Measurements from ENCODE around the gene NT5DC1. TPM values are rescaled to one million over a fixed set of nuclear protein-coding genes. Genes with fewer than 3 reads are reported as not detected.

Gene NT5DC1
- total RNA-seq, 2 experiments from 2014 or later, result 48.3 to 49.4 TPM

DNA sequence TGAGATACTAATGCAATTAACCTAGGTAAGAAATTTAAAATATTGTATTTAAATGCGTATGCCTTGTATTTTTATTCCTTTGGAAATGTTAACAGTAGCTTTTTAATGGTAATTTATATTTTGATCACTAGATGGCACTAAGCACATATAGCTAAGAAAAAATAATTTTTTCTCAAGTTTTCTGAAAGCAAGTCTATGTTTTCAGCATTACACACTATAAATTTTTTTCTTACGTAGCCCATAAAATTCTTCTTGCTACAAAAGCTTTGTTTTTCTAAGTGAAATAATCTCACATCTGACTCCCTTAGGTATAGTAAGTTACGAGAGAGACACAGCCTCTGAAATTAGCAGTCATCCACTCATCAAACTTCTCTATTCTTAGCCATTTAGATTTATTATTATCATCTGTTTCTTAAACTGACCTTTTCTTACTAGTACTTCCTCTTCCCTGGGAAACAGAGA is 117.5 kb downstream of the NT5DC1 start:
- H3K4me1 Mint-ChIP-seq, result no peaks in the 10 kb centered on the region
- H3K9me3 Mint-ChIP-seq, result no peaks in the 10 kb centered on the region
- H3K4me3 Mint-ChIP-seq, result no peak overlapping the region
- H3K36me3 Mint-ChIP-seq (ENCODE audit: low read depth), result no peaks in the 10 kb centered on the region
- no peaks in the 10 kb centered on the region for H3K27me3 Mint-ChIP-seq
- POLR2A ChIA-PET, result interaction anchor here (1.4 kb wide), 1 partner anchor 61 kb away, joined by 4 read pairs; no protein-coding TSS in a partner anchor
- no peak for DNase-seq
- H3K27ac Mint-ChIP-seq, result no peak overlapping the region
- CTCF ChIA-PET, result interaction anchor here (0.7 to 2.2 kb wide), 13 partner anchors 9 to 314 kb away, joined by 3 to 10 read pairs (median 4); partner anchors contain the start of genes NT5DC1 and TSPYL4

DNA sequence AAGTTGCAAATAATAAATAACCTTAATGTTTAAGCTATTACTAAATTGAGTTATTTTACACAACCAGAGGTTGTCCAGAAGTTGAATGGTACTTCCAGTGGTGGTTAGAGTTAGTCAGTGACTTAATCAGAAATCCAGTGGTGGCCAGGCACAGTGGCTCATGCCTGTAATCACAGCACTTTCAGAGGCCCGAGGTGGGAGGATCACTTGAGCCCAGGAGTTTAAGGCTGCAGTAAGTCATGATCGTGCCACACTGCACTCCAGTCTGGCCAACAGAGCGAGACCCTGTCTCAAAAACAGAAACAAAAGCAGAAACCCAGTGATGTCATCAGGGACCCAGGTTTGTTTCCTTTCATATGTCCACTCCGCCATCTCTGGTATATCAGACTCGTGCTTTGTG is 118.2 kb downstream of the NT5DC1 start:
- ChIA-PET POLR2A (interaction anchor here (1.4 kb wide), 1 partner anchor 60 kb away, joined by 4 read pairs; no protein-coding TSS in a partner anchor), CTCF (interaction anchor here (1.1 to 1.9 kb wide), 6 partner anchors 9 to 69 kb away, joined by 3 to 6 read pairs (median 4); no protein-coding TSS in a partner anchor)
- H3K36me3 Mint-ChIP-seq (ENCODE audit: low read depth), result no peaks in the 10 kb centered on the region
- H3K27me3 Mint-ChIP-seq, result no peaks in the 10 kb centered on the region
- no peaks in the 10 kb centered on the region for H3K4me1 Mint-ChIP-seq
- H3K4me3 Mint-ChIP-seq, result no peak overlapping the region
- DNase-seq, result no peak
- no peaks in the 10 kb centered on the region for H3K9me3 Mint-ChIP-seq
- H3K27ac Mint-ChIP-seq, result no peak overlapping the region

DNA sequence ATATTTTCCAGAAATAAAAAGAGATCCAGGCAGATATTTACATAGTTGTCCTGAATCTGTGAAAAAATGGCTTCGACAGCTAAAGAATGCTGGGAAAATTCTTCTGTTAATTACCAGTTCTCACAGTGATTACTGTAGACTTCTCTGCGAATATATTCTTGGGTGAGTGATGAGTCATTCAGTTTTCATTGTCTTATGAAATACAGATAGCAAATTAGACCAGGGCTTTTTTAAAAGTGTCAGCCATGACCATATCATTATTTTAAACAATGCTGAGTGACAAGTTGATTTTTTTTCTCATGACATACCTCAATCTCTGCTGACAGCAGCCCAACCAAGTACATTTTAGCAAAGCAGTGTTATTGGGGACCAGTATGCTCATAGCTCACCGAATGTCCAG is 120.4 kb downstream of the NT5DC1 start:
- Mint-ChIP-seq H3K4me3 (no peak overlapping the region), H3K27me3 (no peaks in the 10 kb centered on the region), H3K4me1 (no peaks in the 10 kb centered on the region), H3K36me3 (ENCODE audit: low read depth) (no peaks in the 10 kb centered on the region), H3K9me3 (no peaks in the 10 kb centered on the region), H3K27ac (no peak overlapping the region)
- POLR2A ChIA-PET, result no interaction called here
- DNase-seq, result no peak
- CTCF ChIA-PET, result no interaction called here

DNA sequence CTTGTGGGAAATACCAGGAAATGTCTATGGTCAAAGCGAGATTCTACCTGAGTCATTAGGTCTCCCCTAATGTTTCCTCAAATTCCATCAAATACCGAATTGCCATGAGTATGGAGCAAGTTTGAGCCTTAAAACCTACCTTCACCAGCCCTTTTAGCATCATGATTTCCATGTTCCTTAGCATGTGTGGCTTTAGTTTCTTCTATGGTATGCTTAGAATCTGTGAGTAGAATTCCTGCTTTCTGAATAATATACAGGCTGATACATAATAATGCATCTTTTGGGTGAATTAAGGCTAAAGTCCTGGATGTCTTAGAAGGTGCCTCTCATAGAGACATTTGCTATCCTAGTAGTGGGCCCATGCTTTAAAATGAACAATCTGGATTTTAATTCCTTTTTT is 121.3 kb downstream of the NT5DC1 start:
- Mint-ChIP-seq H3K36me3 (ENCODE audit: low read depth) (no peaks in the 10 kb centered on the region), H3K4me3 (no peak overlapping the region), H3K27ac (no peak overlapping the region), H3K9me3 (no peaks in the 10 kb centered on the region), H3K4me1 (no peaks in the 10 kb centered on the region), H3K27me3 (no peaks in the 10 kb centered on the region)
- DNase-seq, result no peak
- ChIA-PET POLR2A (no interaction called here), CTCF (interaction anchor here (1.6 kb wide), 1 partner anchor 12 kb away, joined by 4 read pairs; no protein-coding TSS in a partner anchor)

DNA sequence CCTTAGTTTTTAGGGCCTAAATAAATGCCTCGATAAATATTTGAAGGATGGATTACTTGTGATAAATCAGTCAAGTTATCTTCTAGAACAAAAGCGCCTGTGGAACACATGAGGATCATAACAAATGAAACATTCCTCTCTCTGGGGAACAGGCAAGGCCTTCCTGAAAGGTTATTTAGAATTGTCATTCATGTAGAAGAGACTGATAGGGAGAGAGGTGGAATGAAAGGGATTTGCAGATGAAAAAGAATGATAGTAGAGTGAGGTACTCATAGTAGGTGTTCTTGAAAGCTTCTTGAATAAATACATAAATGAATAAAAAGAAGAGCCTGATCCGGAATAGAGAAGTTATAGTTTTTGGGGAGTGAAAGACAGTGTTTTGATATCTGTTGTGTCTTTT is 122.7 kb downstream of the NT5DC1 start:
- no peaks in the 10 kb centered on the region for H3K4me1 Mint-ChIP-seq
- ChIA-PET CTCF (interaction anchor here (0.7 to 1.6 kb wide), 2 partner anchors 9 to 13 kb away, joined by 3 to 4 read pairs; no protein-coding TSS in a partner anchor), POLR2A (no interaction called here)
- no peaks in the 10 kb centered on the region for H3K9me3 Mint-ChIP-seq
- no peak overlapping the region for H3K4me3 Mint-ChIP-seq
- H3K27me3 Mint-ChIP-seq, result no peaks in the 10 kb centered on the region
- no peak overlapping the region for H3K27ac Mint-ChIP-seq
- no peak for DNase-seq
- no peaks in the 10 kb centered on the region for H3K36me3 Mint-ChIP-seq (ENCODE audit: low read depth)

DNA sequence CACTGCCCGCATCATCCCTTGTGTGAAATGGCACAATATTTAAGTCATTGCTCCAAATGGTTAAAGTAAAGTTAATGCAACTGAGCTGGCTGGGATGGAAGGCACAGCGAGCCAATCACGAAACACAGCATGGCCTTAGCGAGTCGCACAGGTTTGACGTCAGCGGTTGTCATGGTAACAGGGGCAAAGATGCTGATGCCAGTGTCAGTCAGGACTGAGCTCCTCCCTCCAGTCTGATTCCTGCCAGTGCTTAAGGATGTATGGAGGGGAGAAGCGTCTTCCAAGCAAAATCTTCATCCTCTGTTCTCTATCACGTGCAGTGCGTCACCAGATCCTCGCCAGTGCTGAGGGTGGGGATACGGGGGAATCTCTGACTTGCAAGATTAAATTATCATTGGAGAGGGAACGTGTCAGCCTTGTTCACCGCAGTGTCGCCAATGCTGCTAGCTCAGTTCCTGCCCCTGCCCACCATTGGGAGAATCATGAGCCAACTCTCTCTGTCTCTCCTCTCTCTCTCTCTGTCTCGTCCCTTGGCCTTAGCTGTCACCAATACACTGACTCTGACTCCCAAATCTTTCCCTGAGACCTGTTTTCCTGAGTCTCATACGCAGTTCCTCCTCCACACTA is 128.7 kb downstream of the NT5DC1 start:
- Mint-ChIP-seq H3K9me3 (no peaks in the 10 kb centered on the region), H3K27me3 (no peaks in the 10 kb centered on the region), H3K4me1 (no peaks in the 10 kb centered on the region), H3K27ac (no peak overlapping the region), H3K36me3 (ENCODE audit: low read depth) (no peaks in the 10 kb centered on the region), H3K4me3 (no peak overlapping the region)
- POLR2A ChIA-PET, result no interaction called here
- CTCF ChIA-PET, result interaction anchor here (1.1 kb wide), 1 partner anchor 11 kb away, joined by 6 read pairs; no protein-coding TSS in a partner anchor
- peak; percentile 33 for DNase-seq

DNA sequence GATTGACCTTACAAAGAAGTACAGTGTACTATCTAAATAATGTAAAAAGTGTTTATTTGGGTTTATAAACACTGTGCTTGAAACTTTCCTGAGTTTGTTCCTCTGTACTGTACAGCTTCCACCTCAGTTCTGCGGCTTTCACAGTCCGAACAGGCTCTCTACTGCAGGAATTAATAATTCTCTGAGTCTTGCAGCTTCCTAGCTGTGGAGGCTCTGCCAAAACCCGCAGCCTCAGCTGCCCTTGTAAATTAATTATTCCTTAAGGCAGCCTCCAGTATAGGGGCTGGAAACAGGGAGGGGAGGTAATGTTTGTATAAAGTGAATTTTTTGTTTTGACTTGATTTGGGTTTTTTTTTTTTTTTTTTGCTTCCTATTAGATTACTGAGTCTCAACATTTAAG is 134.0 kb downstream of the NT5DC1 start:
- DNase-seq, result no peak
- Mint-ChIP-seq H3K4me3 (no peak overlapping the region), H3K9me3 (no peaks in the 10 kb centered on the region), H3K27me3 (no peaks in the 10 kb centered on the region), H3K4me1 (no peaks in the 10 kb centered on the region), H3K36me3 (ENCODE audit: low read depth) (no peaks in the 10 kb centered on the region), H3K27ac (no peak overlapping the region)
- ChIA-PET POLR2A (no interaction called here), CTCF (no interaction called here)

DNA sequence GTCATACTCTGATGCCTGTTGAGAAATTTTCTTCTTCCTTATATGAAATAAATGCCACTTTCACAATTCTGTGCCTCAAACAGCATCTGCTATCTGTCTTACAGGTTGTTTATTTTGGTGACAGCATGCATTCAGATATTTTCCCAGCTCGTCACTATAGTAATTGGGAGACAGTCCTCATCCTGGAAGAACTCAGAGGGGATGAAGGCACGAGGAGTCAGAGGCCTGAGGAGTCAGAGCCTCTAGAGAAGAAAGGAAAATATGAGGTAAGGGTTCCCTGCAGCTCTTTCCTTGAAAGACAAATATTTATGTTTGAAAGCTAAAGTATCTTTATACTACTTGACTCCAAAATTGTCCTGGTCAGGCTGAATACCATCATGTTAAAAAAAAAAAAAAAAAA is 137.4 kb downstream of the NT5DC1 start:
- Mint-ChIP-seq H3K27me3 (no peaks in the 10 kb centered on the region), H3K27ac (no peak overlapping the region), H3K4me3 (no peak overlapping the region), H3K9me3 (no peaks in the 10 kb centered on the region), H3K36me3 (ENCODE audit: low read depth) (no peaks in the 10 kb centered on the region), H3K4me1 (no peaks in the 10 kb centered on the region)
- ChIA-PET POLR2A (interaction anchor here (1.4 kb wide), 1 partner anchor 14 kb away, joined by 4 read pairs; no protein-coding TSS in a partner anchor), CTCF (interaction anchor here (1.1 kb wide), 1 partner anchor 30 kb away, joined by 8 read pairs; no protein-coding TSS in a partner anchor)
- DNase-seq, result no peak

DNA sequence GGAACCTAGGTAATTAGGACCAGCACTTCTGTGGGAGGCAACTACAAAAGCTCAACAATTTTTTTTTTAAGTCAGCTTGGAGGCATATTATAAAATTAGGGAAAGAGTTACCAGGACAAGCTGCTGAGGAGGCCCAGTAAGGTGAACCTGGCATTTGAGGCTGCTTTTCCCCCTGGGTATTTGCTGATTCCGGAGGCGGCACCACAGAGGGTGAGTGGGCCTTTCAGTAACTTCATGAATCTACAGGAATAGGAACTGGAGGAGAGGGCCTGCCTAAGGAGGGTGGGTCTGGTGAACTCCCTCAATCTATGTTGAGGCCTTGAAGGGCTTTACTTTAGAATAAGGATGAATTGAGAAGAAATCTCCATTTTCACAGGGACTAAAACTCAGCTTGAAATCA is 138.6 kb downstream of the NT5DC1 start:
- H3K36me3 Mint-ChIP-seq (ENCODE audit: low read depth), result peaks cover 2% of the 10 kb centered on the region

DNA sequence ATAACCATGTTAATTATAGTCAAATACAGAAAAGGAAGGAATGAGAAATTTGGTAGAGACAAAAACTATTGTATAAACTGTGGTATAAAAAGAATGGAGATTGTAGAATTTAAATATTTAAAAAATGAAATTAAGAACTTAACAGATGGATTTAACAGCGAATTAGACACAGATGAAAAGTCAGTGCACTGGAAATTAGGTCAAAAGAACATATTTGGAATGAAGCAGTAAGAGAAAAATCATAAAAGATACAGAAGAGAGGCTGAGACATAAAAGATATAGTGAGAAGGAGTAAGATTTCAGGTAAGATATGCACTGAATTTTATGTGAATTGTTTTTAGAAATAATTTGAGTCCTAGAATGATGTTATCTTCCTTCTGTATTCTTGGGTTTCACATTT is 139.2 kb downstream of the NT5DC1 start:
- ChIA-PET POLR2A (no interaction called here), CTCF (no interaction called here)
- H3K9me3 Mint-ChIP-seq, result no peaks in the 10 kb centered on the region
- DNase-seq, result no peak
- H3K4me1 Mint-ChIP-seq, result no peaks in the 10 kb centered on the region
- H3K27ac Mint-ChIP-seq, result no peak overlapping the region
- H3K36me3 Mint-ChIP-seq (ENCODE audit: low read depth), result peaks cover 4% of the 10 kb centered on the region
- H3K27me3 Mint-ChIP-seq, result no peaks in the 10 kb centered on the region
- no peak overlapping the region for H3K4me3 Mint-ChIP-seq

More for the DNA sequence above, 138.6 kb downstream of the NT5DC1 start:
- Mint-ChIP-seq H3K27ac (no peak overlapping the region), H3K4me1 (no peaks in the 10 kb centered on the region), H3K27me3 (no peaks in the 10 kb centered on the region), H3K4me3 (no peak overlapping the region), H3K9me3 (no peaks in the 10 kb centered on the region)
- DNase-seq, result no peak
- ChIA-PET POLR2A (interaction anchor here (1.4 kb wide), 1 partner anchor 12 kb away, joined by 4 read pairs; no protein-coding TSS in a partner anchor), CTCF (no interaction called here)

DNA sequence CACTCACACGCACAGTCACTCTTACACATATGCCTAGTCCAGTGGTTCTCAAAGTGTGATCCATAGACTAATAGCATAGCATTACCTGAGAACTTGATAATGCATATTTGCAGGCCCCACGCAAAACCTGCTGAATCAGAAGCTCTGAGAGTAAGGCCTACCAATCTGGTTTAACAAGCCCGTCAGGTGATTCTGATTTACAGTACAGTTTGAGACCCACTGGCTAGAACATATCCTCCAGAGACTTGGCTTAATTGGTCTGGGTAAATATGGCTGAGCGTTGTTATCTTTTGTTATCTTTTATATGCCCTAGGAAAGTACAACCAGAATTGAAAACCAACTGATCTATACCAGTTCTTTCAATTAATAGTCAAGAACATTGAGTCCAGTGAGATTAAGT is 143.6 kb downstream of the NT5DC1 start:
- Mint-ChIP-seq H3K36me3 (ENCODE audit: low read depth) (peaks cover 4% of the 10 kb centered on the region), H3K4me3 (no peak overlapping the region), H3K4me1 (peaks cover 5% of the 10 kb centered on the region), H3K27ac (no peak overlapping the region), H3K27me3 (no peaks in the 10 kb centered on the region), H3K9me3 (no peaks in the 10 kb centered on the region)
- POLR2A ChIA-PET, result interaction anchor here (1.7 kb wide), 1 partner anchor 9 kb away, joined by 4 read pairs; no protein-coding TSS in a partner anchor
- no peak for DNase-seq
- CTCF ChIA-PET, result no interaction called here

DNA sequence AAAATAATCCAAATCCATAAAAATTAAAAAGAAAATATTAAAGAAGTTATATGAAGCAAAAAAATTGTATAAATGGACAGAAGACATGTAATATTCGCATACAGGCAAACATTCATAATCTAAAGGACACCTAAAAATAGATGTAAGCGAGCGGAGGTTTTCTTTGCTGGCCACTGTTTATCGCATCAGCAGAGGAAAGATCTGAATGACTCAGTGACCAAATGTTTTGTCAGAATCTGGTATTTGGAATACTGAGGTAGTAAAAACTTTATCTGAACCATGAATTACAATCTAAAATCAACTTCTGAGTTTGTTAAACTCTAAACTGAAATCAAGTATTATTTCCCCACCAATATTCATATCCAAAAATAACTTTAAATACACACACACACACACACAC is 145.4 kb downstream of the NT5DC1 start:
- ChIA-PET CTCF (interaction anchor here (1.1 kb wide), 1 partner anchor 8 kb away, joined by 5 read pairs; the partner anchor contains the start of gene TSPYL4), POLR2A (interaction anchor here (1.0 to 1.5 kb wide), 2 partner anchors 8 to 33 kb away, joined by 4 read pairs; partner anchors contain the start of gene TSPYL4)
- no peak for DNase-seq

DNA sequence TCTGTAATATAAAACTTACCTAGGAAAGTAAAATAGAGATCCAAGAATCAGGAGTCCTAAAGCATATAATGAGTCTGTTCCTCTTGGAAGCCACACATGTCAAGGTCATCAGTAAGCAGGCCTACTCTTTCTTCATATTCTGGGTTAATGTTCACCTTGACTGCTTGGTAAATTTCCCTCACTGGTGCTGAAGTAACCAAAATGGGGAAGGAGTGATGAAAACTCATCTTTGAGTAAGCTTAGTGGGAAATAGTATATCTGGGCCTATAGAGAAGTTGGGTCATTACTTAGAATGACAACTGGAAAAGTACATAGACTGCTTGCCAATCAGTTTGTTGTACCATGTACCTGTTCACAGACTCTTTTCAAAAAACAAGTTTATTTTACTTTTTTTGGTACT is 146.6 kb downstream of the NT5DC1 start:
- Mint-ChIP-seq H3K27me3 (no peaks in the 10 kb centered on the region), H3K36me3 (ENCODE audit: low read depth) (peaks cover 12% of the 10 kb centered on the region), H3K4me3 (no peak overlapping the region), H3K27ac (no peak overlapping the region), H3K9me3 (no peaks in the 10 kb centered on the region), H3K4me1 (peaks cover 21% of the 10 kb centered on the region)
- no peak for DNase-seq
- ChIA-PET POLR2A (no interaction called here), CTCF (no interaction called here)

More for the DNA sequence above, 145.4 kb downstream of the NT5DC1 start:
- Mint-ChIP-seq H3K9me3 (no peaks in the 10 kb centered on the region), H3K4me3 (no peak overlapping the region), H3K36me3 (ENCODE audit: low read depth) (peaks cover 12% of the 10 kb centered on the region), H3K27ac (no peak overlapping the region), H3K27me3 (no peaks in the 10 kb centered on the region), H3K4me1 (peaks cover 18% of the 10 kb centered on the region)

DNA sequence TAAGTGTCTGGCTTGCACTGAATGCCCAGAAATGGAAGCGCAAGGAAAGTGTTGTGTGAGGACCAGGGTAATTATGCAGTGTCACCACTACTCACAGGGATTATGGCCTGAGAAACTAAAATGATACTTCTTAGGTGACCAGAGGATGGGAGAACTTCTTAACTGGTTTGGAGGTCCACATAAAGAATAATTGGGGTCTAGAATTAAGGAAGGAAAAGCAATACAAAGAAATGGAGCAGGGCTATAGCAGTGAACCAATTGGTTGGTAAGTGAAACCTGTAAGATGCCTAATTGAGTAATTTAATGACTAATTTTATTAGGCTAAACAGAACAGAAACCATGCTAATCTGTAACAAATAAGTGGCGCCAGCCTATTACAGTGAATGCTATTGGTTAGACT is 147.9 kb downstream of the NT5DC1 start:
- Mint-ChIP-seq H3K9me3 (no peaks in the 10 kb centered on the region), H3K4me1 (peaks cover 21% of the 10 kb centered on the region), H3K27ac (no peak overlapping the region), H3K4me3 (no peak overlapping the region), H3K27me3 (no peaks in the 10 kb centered on the region), H3K36me3 (ENCODE audit: low read depth) (peaks cover 12% of the 10 kb centered on the region)
- ChIA-PET CTCF (no interaction called here), POLR2A (no interaction called here)
- DNase-seq, result no peak

All from activated CD4-positive, alpha-beta memory T cell treated with anti-CD3 and anti-CD28 coated beads, Interleukin-2, amount 10 ng/mL, durations not matched to agents 7 days and 5 days (primary cell).